ENCODE measurements around the gene CBX1. TPM values are rescaled to one million over a fixed set of nuclear protein-coding genes. Genes with fewer than 3 reads are reported as not detected.
A peak's percentile ranks its signal among the peaks of the same experiment; 100 is the strongest.

The CBX1 gene
- total and polyA plus RNA-seq, 2 of the 13 experiments (the other 11 are each of a cell fraction or from before 2014, with no cell fraction given) = 17.8 to 108 TPM

DNA sequence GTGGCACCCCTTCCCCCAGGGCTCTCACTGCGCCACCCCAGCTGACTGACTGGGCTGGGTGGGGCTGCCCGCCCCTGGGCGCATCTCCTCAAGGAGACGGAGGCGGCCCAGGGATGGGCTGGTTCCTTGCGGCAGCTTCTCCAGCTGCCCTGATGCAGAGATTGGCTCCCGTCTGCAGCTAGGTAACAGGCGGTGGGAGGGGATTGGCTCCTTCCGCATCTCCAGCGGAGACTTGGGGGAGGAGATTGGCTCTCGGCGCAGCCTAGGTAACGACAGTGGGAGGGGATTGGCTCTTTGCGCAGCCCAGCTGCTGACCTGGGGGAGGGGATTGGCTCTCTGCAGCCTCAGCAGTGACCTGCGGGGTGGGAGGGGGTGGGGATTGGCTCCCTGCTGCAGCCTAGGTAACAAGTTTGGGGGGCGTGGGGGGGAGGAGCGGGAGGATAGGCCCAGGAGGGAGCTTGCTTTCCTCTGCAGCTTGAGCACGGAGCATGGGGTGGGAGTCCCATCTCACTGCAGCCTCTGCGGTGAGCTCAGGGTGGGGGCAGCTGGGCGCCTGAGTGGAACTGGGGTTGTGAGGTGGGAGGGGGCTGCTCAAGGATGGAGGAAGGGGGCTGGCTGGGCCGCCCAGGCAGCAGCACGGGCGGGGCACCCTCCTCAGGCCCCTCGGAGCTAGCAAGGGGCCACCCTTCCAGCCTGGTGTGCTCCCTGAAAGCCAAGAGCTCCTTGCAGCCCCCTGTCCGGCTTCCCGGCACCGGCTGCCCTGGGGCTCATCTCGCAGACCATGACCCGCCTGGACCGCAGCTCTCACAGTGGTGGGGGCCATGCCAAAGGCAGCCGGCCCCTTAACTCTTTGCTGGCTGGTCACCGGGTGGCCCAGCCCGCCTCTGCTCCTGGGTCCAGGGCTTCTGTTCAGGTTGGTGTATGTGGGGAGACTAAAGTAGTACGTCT is 46.8 kb downstream of the CBX1 start:
- Histone ChIP-seq H2AFZ (ENCODE audit: low read length) (no peak overlapping the region), H3K27ac (ENCODE audit: extremely low read length, insufficient read depth, low read length) (no peak overlapping the region), H3K27me3 (ENCODE audit: control insufficient read depth in 1 of 2, insufficient read depth in 2 of 2, low read length in 2 of 2) (no peaks in the 10 kb centered on the region), H3K4me2 (ENCODE audit: low read depth, low read length) (no peak overlapping the region), H3K4me1 (ENCODE audit: insufficient read depth, low read length) (peaks cover 58% of the 10 kb centered on the region), H3K9me3 (ENCODE audit: low read length) (no peaks in the 10 kb centered on the region), H3K4me3 (replicated peaks in 1 of 3; ENCODE audit: insufficient read depth in 1 of 3, low read depth in 2 of 3, low read length in 3 of 3) (no peak overlapping the region; a peak in 1 of 6 replicates), H3K79me2 (ENCODE audit: insufficient read depth, low read length) (peaks cover 45% of the 10 kb centered on the region), H4K20me1 (ENCODE audit: insufficient read depth, low read length) (peaks cover 45% of the 10 kb centered on the region), H3K9ac (ENCODE audit: insufficient read depth, low read depth, low read length) (no peak overlapping the region), H3K36me3 (replicated peaks in 1 of 2; ENCODE audit: control insufficient read depth in 1 of 2, insufficient read depth in 2 of 2, low read length in 2 of 2) (peaks cover 46 to 88% of the 10 kb centered on the region in 2 experiments)
- POLR2A ChIA-PET = interaction anchor here (1.7 kb wide), 1 partner anchor 10 kb away, joined by 5 read pairs; no protein-coding TSS in a partner anchor
- intact Hi-C loops (cut with micrococcal nuclease; ENCODE audit: unreplicated experiment) = no loop called here
- no TSS peak for BruUV-seq (replicated peaks)
- 96% methylated on average over 33 of the region's 34 CpGs for WGBS (ENCODE audit: low lambda C conversion rate)
- TF ChIP-seq RBFOX2 (IDR thresholded peaks at IDR 0.05; ENCODE audit: low read depth, low read length) = peak; percentile 49; the same call in 1 of the 2 replicates
- no peak for TF ChIP-seq ZNF20 (CRISPR knock-in tag; IDR thresholded peaks at IDR 0.05)
- TF ChIP-seq RXRA (CRISPR knock-in tag; IDR thresholded peaks at IDR 0.05) = no peak
- no peak for TF ChIP-seq ZBTB34 (CRISPR knock-in tag; IDR thresholded peaks at IDR 0.05)
- TF ChIP-seq AGO2 (optimal IDR thresholded peaks at IDR 0.05; ENCODE audit: low read depth, low read length) = peak; percentile 55
- TF ChIP-seq, protein P1, sequence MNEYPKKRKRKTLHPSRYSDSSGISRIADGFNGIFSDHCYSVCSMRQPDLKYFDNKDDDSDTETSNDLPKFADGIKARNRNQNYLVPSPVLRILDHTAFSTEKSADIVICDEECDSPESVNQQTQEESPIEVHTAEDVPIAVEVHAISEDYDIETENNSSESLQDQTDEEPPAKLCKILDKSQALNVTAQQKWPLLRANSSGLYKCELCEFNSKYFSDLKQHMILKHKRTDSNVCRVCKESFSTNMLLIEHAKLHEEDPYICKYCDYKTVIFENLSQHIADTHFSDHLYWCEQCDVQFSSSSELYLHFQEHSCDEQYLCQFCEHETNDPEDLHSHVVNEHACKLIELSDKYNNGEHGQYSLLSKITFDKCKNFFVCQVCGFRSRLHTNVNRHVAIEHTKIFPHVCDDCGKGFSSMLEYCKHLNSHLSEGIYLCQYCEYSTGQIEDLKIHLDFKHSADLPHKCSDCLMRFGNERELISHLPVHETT (CRISPR knock-in tag; conservative IDR thresholded peaks at IDR 0.05) = no peak
- DNase-seq (ENCODE audit: low spot score) = no peak
- CTCF ChIA-PET (ENCODE audit: low intra/inter-chr PET ratio, low total read pairs) = no interaction called here
- in situ Hi-C loops (cut with HindIII; ENCODE audit: extremely low pct_ligation_motif_present, low pct_unique_long_range_greater_than_20kb) = no loop called here
- ATAC-seq = no peak
- no peak for FAIRE-seq
